Mesothelial cell of epicardium (in vitro differentiated cells): Measurements from ENCODE around the gene SERTAD3. TPM values are rescaled to one million over a fixed set of nuclear protein-coding genes. Genes with fewer than 3 reads are reported as not detected.
"Not testable (repeated sequence)": the region's sequence is repeated elsewhere in the genome, so short reads cannot be mapped to it uniquely, and the experiment has no call there.

ENCODE experiments used
- DNase-seq, 2 experiments: peaks; one replicate each; pipeline ENCODE4 v3.0.0; 2021; ENCODE audit warnings: low spot score in 2 of 2; ENCODE audit not compliant: unreplicated experiment in 2 of 2
- H3K27ac Mint-ChIP-seq: 2 replicates; pipeline ENCODE4 v1.8.0; 2021; ENCODE audit warnings: mixed read lengths
- H3K27me3 Mint-ChIP-seq: 2 replicates; pipeline ENCODE4 v1.8.0; 2021; ENCODE audit warnings: low read depth, mixed read lengths
- H3K36me3 Mint-ChIP-seq: 2 replicates; pipeline ENCODE4 v1.8.0; 2021; ENCODE audit warnings: mixed read lengths
- H3K4me1 Mint-ChIP-seq: 2 replicates; pipeline ENCODE4 v1.8.0; 2021; ENCODE audit warnings: mixed read lengths
- H3K4me3 Mint-ChIP-seq: 2 replicates; pipeline ENCODE4 v1.8.0; 2021; ENCODE audit warnings: mild to moderate bottlenecking, moderate library complexity, mixed read lengths
- H3K9me3 Mint-ChIP-seq: 2 replicates; pipeline ENCODE4 v1.8.0; 2021; ENCODE audit warnings: mixed read lengths
- total RNA-seq: library from RNA; stranded (reverse); gene quantifications from 3 replicates; pipeline ENCODE4 v1.2.1, GENCODE V29; 2021
- TF ChIP-seq, protein P1 (sequence below): fragments of 200-600 bp; sonication (generic); IDR thresholded peaks from one replicate; pipeline ENCODE4 v1.5.0; 2021; ENCODE audit warnings: antibody characterized with exemption; ENCODE audit not compliant: unreplicated experiment

SERTAD3 gene
- total RNA-seq, 1 donor from 2014 or later, result 70.0 TPM

DNA sequence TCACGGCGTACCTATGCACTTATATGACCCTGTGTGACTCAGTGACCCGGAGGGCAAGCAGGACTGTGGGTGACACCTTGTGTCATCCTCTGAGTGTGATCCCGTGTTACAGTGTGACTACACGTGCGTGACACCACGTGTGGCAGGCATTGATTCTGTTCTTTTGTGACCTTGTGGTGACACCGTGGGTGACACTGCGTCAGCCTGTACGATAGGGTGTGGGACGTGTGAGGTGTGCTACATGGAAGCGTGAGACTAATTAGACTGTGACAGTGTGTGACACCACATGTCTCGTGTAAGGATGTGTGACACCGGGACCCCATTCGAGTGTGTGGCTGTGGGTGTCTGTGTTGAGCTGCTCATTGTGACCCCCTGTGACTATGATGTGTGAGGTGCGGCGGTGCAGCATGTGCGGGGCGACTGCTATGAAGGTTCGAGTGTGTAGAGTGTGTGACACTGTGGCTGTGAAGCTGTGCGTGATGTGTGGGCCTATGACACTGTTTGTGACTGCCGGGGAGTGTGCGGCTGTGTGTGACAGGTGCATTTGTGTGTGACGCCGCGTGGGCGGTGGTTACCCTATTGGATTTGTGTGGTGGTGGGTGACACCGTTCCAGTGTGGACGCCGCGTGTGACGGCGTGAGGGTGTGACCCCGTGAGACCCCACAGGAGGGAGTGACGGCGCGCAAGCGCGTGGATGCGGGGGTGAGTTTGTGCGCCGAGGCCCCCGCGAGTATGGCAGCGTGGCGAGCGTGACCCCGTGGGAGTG is 22.3 kb upstream of the SERTAD3 start:
- TF ChIP-seq, protein P1, sequence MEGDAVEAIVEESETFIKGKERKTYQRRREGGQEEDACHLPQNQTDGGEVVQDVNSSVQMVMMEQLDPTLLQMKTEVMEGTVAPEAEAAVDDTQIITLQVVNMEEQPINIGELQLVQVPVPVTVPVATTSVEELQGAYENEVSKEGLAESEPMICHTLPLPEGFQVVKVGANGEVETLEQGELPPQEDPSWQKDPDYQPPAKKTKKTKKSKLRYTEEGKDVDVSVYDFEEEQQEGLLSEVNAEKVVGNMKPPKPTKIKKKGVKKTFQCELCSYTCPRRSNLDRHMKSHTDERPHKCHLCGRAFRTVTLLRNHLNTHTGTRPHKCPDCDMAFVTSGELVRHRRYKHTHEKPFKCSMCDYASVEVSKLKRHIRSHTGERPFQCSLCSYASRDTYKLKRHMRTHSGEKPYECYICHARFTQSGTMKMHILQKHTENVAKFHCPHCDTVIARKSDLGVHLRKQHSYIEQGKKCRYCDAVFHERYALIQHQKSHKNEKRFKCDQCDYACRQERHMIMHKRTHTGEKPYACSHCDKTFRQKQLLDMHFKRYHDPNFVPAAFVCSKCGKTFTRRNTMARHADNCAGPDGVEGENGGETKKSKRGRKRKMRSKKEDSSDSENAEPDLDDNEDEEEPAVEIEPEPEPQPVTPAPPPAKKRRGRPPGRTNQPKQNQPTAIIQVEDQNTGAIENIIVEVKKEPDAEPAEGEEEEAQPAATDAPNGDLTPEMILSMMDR, result no peak
- Mint-ChIP-seq H3K27ac (peak overlapping the region; percentile 11), H3K36me3 (no peaks in the 10 kb centered on the region)

DNA sequence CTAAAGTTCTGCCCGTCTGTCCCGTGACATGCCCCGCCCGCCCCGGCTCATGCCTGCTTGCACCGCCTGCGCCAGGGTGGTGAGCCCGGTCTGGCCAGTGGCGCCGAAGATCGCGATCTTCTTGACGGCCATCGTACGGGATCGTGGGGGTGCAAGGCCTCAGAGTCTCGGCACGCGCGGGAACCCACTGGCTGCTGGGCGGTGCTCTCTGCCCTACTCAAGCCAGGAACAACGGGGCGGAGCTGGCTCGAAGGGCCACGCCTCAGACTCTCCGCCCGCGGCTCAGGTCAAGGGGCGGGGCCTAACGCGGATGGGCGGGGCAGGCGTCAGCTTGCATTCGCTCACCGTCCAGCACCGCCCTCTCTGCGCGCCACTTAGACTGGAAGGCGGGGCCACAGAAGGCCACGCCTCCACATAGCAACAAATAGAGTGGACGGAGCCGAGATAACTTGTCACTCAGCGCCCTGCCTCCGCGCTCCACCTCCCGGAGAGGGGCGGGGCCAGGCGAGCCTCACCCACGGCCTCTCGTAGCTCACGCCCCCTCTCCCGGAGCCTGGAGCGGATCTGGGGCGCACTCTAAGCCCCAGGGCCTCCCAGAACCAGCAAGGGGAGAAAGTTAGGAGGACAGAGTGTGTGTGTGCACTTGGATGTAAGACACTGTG is 21.6 kb upstream of the SERTAD3 start, which contains the start of gene BLVRB:
Gene BLVRB, minus strand, starts transcription at position 189 of the 662 bp plus-strand sequence. Its CDS starts 57 bp downstream, at position 132.
- Mint-ChIP-seq H3K4me1 (peaks cover 23% of the 10 kb centered on the region), H3K27ac (peak within 1 kb of the TSS; percentile 94), H3K36me3 (no peaks in the 10 kb centered on the region), H3K9me3 (no peaks in the 10 kb centered on the region), H3K4me3 (peak within 1 kb of the TSS; percentile 72), H3K27me3 (peaks cover 27% of the 10 kb centered on the region)
- TF ChIP-seq, protein P1, result no peak
- peak; percentile 98 to 99 for DNase-seq

More for the DNA sequence above, 22.3 kb upstream of the SERTAD3 start:
- Mint-ChIP-seq H3K4me3 (peak overlapping the region; percentile 72), H3K27me3 (peaks cover 27% of the 10 kb centered on the region), H3K9me3 (no peaks in the 10 kb centered on the region), H3K4me1 (peaks cover 23% of the 10 kb centered on the region)
- no peak for DNase-seq

DNA sequence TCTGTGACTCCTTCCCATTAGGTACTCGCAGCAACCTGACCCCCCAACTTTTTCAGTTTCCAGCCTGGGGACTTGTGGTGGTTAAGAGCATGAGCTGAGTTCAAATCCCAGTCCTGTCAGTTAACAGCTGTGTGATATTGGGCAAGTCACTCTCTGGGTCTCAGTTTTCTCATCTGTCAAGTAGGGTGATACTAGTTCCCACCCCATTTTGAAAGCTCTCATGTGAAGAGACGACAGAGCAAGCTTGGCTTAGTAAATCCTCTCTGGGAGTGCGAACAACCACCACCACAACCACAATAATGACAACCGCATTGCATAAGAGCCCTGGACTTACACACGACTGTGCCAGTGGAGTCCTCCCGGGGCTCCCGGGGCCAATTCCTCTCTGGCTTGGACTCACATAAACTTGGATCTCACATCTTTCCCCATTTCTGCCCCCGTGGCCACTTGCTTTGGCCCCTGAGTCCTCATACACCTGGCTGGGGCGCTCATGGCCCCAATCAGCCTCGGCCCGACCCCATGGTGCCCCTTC is 21.0 kb upstream of the SERTAD3 start:
- Mint-ChIP-seq H3K9me3 (no peaks in the 10 kb centered on the region), H3K36me3 (no peaks in the 10 kb centered on the region), H3K4me3 (peak overlapping the region; percentile 72), H3K27me3 (peaks cover 27% of the 10 kb centered on the region), H3K27ac (peak overlapping the region; percentile 94), H3K4me1 (peaks cover 23% of the 10 kb centered on the region)
- DNase-seq, result no peak
- TF ChIP-seq, protein P1, result no peak

DNA sequence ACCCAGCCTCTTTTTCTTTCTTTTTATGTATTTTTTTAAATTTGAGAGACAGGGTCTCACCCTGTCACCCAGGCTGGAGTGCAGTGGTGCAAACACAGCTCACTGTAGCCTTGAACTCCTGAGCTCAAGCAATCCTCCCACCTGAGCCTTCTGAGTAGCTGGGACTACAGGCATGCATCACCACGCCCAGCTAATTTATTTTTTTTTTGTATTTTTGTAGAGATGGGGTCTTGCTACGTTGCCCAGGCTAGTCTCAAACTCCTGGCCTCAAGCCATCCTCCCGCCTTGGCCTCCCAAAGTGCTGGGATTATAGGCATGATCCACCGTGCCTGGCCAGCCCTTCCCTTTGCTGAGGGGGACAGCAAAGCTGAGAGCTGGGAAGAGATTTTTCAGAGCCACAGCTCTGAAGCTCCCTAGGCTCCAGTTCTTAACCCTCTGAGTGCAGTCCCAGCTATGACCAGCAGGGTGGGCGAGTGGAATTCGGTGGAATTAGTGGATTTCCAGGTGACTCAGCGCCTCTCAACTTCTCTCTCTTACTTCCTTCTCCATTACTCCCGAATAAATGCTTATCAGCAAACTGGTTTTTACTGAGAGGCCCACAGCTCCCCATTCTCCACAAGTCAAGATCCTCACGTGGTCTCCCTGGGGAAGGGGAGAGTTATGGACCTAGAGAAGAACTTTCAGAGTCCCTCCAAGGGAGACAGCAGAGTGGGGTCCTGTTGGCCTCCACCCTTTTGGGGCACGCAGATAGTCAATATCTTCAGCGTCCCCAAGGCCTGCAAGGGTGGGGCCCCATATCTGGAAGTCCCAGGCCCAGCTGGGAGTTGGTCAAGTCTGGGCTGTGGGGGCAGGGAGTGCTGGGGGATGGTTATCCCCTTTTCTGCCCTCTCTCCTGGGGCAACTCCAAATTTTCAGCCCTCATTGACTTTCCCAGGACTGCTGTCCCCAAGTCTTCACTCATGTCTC is 20.2 kb upstream of the SERTAD3 start:
- no peaks in the 10 kb centered on the region for H3K36me3 Mint-ChIP-seq
- peaks cover 27% of the 10 kb centered on the region for H3K27me3 Mint-ChIP-seq
- peak overlapping the region; percentile 72 for H3K4me3 Mint-ChIP-seq
- TF ChIP-seq, protein P1, result peak; percentile 91
- H3K9me3 Mint-ChIP-seq, result no peaks in the 10 kb centered on the region
- H3K27ac Mint-ChIP-seq, result peak overlapping the region; percentile 94
- DNase-seq, result peak; percentile 61 to 92
- peaks cover 23% of the 10 kb centered on the region for H3K4me1 Mint-ChIP-seq

DNA sequence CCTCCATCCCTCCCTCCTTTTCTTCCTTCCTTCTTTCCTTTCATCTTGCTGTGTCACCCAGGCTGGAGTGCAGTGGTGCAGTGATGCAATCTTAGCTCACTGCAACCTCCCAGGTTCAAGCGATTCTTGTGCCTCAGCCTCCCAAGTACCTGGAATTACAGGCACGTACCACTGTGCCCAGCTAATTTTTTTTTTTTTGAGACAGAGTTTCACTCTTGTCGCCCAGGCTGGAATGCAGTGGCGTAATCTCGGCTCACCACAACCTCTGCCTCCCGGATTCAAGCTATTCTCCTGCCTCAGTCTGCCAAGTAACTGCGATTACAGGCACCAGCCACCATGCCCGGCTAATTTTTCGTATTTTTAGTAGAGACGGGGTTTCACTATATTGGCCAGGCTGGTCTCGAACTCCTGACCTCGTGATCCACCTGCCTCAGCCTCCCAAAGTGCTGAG is 19.5 kb upstream of the SERTAD3 start:
- not testable (repeated sequence) for DNase-seq, H3K27ac Mint-ChIP-seq, H3K36me3 Mint-ChIP-seq, H3K4me3 Mint-ChIP-seq, H3K9me3 Mint-ChIP-seq
- Mint-ChIP-seq H3K27me3 (peaks cover 21% of the 10 kb centered on the region), H3K4me1 (peaks cover 23% of the 10 kb centered on the region)
